Measurements from ENCODE around the gene BCL2L13. TPM values are rescaled to one million over a fixed set of nuclear protein-coding genes. Genes with fewer than 3 reads are reported as not detected.

BCL2L13 gene
- total RNA-seq, 1 experiment from 2014 or later = 26.0 TPM

- no peak overlapping the region for H3K4ac ChIP-seq (ENCODE audit: low read depth, low read length)
- H4K91ac ChIP-seq (ENCODE audit: insufficient read length, low read depth, low read length) = no peak overlapping the region
- H3K27ac ChIP-seq (ENCODE audit: insufficient read length, low read depth, low read length) = no peak overlapping the region
- H3K9ac ChIP-seq (ENCODE audit: extremely low read depth, insufficient read length, low read length) = no peak overlapping the region
- H3K27ac Mint-ChIP-seq = peak overlapping the region; percentile 14 to 73 (median 49); a peak in 3 of 7 replicates
- no peak overlapping the region for H3K18ac ChIP-seq (ENCODE audit: insufficient read length, low read depth, low read length)
- no peaks in the 10 kb centered on the region for H3K4me1 ChIP-seq (ENCODE audit: insufficient read depth, low read length)
- no peaks in the 10 kb centered on the region for H3K23me2 ChIP-seq (ENCODE audit: insufficient read length, low read depth, low read length, poor library complexity, severe bottlenecking)
- H2AFZ ChIP-seq (ENCODE audit: low read length) = no peak overlapping the region
- no CpG with 5 or more reads among the region's 10 CpGs for whole genome bisulfite sequencing (ENCODE audit: extremely low coverage, insufficient read length, low lambda C conversion rate)
- H3K4me3 Mint-ChIP-seq = no peak overlapping the region
- no peak overlapping the region for H3T11ph ChIP-seq (ENCODE audit: low read length)
- no peak overlapping the region for H2BK20ac ChIP-seq (ENCODE audit: low read depth, low read length, poor library complexity, severe bottlenecking)
- no peak overlapping the region for H3K14ac ChIP-seq (ENCODE audit: insufficient read depth, low read length)
- no peak overlapping the region for H2BK120ac ChIP-seq (ENCODE audit: low read depth, low read length, poor library complexity, severe bottlenecking)
- no peak overlapping the region for H2BK15ac ChIP-seq (ENCODE audit: low read depth, low read length)
- H3K9me3 Mint-ChIP-seq = no peaks in the 10 kb centered on the region
- H3K27me3 ChIP-seq (ENCODE audit: insufficient read depth, low read length) = no peaks in the 10 kb centered on the region
- no peaks in the 10 kb centered on the region for H3K27me3 Mint-ChIP-seq (ENCODE audit: low read depth)
- H3K79me1 ChIP-seq (ENCODE audit: insufficient read depth, low read depth, low read length, poor library complexity, severe bottlenecking) = no peaks in the 10 kb centered on the region
- no peak overlapping the region for H2BK12ac ChIP-seq (ENCODE audit: insufficient read length, low read depth, low read length)
- peaks cover 33 to 51% (median 39%) of the 10 kb centered on the region in 3 experiments for H3K36me3 Mint-ChIP-seq (ENCODE audit: insufficient read depth in 1 of 3, low read depth in 3 of 3)
- no peak overlapping the region for H4K8ac ChIP-seq (replicated peaks; ENCODE audit: insufficient read length, low read depth, low read length)
- H3K23ac ChIP-seq (ENCODE audit: insufficient read length, low read depth, low read length) = no peak overlapping the region
- TF ChIP-seq CTCF (conservative IDR thresholded peaks at IDR 0.05) = no peak
- no peak overlapping the region for H4K5ac ChIP-seq (ENCODE audit: insufficient read length, low read depth, low read length)
- no peaks in the 10 kb centered on the region for H3K79me2 ChIP-seq (ENCODE audit: insufficient read depth, low read length)
- H3K56ac ChIP-seq (ENCODE audit: insufficient read length, low read depth, low read length) = no peak overlapping the region
- no peak overlapping the region for H2BK5ac ChIP-seq (ENCODE audit: insufficient read length, low read length)
- H3K4me2 ChIP-seq (ENCODE audit: insufficient read depth, insufficient read length, low read length) = no peak overlapping the region
- H4K20me1 ChIP-seq (ENCODE audit: control insufficient read depth, insufficient read depth, insufficient read length) = no peaks in the 10 kb centered on the region
- no peak for DNase-seq
- H2AK5ac ChIP-seq (ENCODE audit: insufficient read length, low read length) = no peak overlapping the region
- no peaks in the 10 kb centered on the region for H3K9me3 ChIP-seq (ENCODE audit: control insufficient read depth, low read depth, low read length)
- peaks cover 0 to 2% of the 10 kb centered on the region in 2 experiments; a peak in 1 of 4 replicates for H3K4me1 Mint-ChIP-seq
Measured at GRCh38 chr22:17589810-17590375, 48.7 kb upstream of the BCL2L13 start.
